ENCODE results near the gene ENC1. TPM values are rescaled to one million over a fixed set of nuclear protein-coding genes. Genes with fewer than 3 reads are reported as not detected.
A peak's percentile ranks its signal among the peaks of the same experiment; 100 is the strongest.

ENC1 gene
- total RNA-seq, 2 donors from 2014 or later, result 34.0 to 116 TPM

GRCh38 chr5:74631081-74631953, 9.2 kb downstream of the ENC1 start:
- DNase-seq, result no peak

GRCh38 chr5:74630453-74631066, 10.0 kb downstream of the ENC1 start:
- Histone ChIP-seq H3K36me3 (replicated peaks in 1 of 2; ENCODE audit: insufficient read depth in 1 of 2, low read depth in 2 of 2) (no peaks in the 10 kb centered on the region), H3K4me1 (peaks cover 39% of the 10 kb centered on the region), H3K27ac (peak overlapping the region in 1 of 4 donors; percentile 63), H3K4me3 (no peak overlapping the region), H3K9me3 (no peaks in the 10 kb centered on the region), H3K27me3 (no peaks in the 10 kb centered on the region)
- ATAC-seq (no peak), DNase-seq (no peak)
- intact Hi-C loops (cut with DNase I), result no loop called here
- WGBS, 2 donors, result 80 to 89% methylated on average over 7 of the region's 7 CpGs
- TF ChIP-seq POLR2A (IDR thresholded peaks at IDR 0.05), result no peak
- TF ChIP-seq CTCF (IDR thresholded peaks at IDR 0.05), result no peak

More at GRCh38 chr5:74631081-74631953, 9.2 kb downstream of the ENC1 start:
- 63 to 65% methylated on average over 11 of the region's 11 CpGs for WGBS, 2 donors
- H3K36me3 ChIP-seq (replicated peaks in 1 of 2; ENCODE audit: insufficient read depth in 1 of 2, low read depth in 2 of 2), result no peaks in the 10 kb centered on the region
- no peak overlapping the region for H3K4me3 ChIP-seq
- intact Hi-C loops (cut with DNase I), result no loop called here
- peak overlapping the region in 3 of 4 donors; percentile 29 to 63 (median 45) for H3K27ac ChIP-seq
- ATAC-seq, result no peak
- peaks cover 45% of the 10 kb centered on the region for H3K4me1 ChIP-seq
- H3K9me3 ChIP-seq, result no peaks in the 10 kb centered on the region
- no peaks in the 10 kb centered on the region for H3K27me3 ChIP-seq
- TF ChIP-seq CTCF (IDR thresholded peaks at IDR 0.05), result no peak
- peak in 1 of 3 donors; percentile 6 for TF ChIP-seq POLR2A (IDR thresholded peaks at IDR 0.05)

- intact Hi-C loops (cut with DNase I), result no loop called here
- WGBS, 2 donors, result 59 to 72% methylated on average over 4 of the region's 4 CpGs
- DNase-seq, result no peak
These were observed 11.2 kb downstream of the ENC1 start for GRCh38 chr5:74629326-74629725.

GRCh38 chr5:74628359-74628758, 12.2 kb downstream of the ENC1 start:
- intact Hi-C loops (cut with DNase I), result no loop called here
- Histone ChIP-seq H3K4me1 (peaks cover 29% of the 10 kb centered on the region), H3K36me3 (replicated peaks in 1 of 2; ENCODE audit: insufficient read depth in 1 of 2, low read depth in 2 of 2) (no peaks in the 10 kb centered on the region), H3K27me3 (no peaks in the 10 kb centered on the region), H3K4me3 (no peak overlapping the region), H3K27ac (no peak overlapping the region), H3K9me3 (no peaks in the 10 kb centered on the region)
- 86% methylated on average over 6 of the region's 6 CpGs for WGBS, 2 donors
- ATAC-seq, result no peak
- DNase-seq, result no peak
- no peak for TF ChIP-seq POLR2A (IDR thresholded peaks at IDR 0.05)
- no peak for TF ChIP-seq CTCF (IDR thresholded peaks at IDR 0.05)

More at GRCh38 chr5:74629326-74629725, 11.2 kb downstream of the ENC1 start:
- TF ChIP-seq POLR2A (IDR thresholded peaks at IDR 0.05), result no peak
- TF ChIP-seq CTCF (IDR thresholded peaks at IDR 0.05), result no peak
- H3K36me3 ChIP-seq (replicated peaks in 1 of 2; ENCODE audit: insufficient read depth in 1 of 2, low read depth in 2 of 2), result no peaks in the 10 kb centered on the region
- H3K27me3 ChIP-seq, result no peaks in the 10 kb centered on the region
- no peak overlapping the region for H3K4me3 ChIP-seq
- no peak for ATAC-seq
- H3K4me1 ChIP-seq, result peaks cover 34% of the 10 kb centered on the region
- no peaks in the 10 kb centered on the region for H3K9me3 ChIP-seq
- no peak overlapping the region for H3K27ac ChIP-seq

Measured in body of pancreas (tissue), 4 donors.